Naive B cell (primary cell): ENCODE measurements around the gene MAP3K14. TPM values are rescaled to one million over a fixed set of nuclear protein-coding genes. Genes with fewer than 3 reads are reported as not detected.
A peak's percentile ranks its signal among the peaks of the same experiment; 100 is the strongest.

Experiments
- ATAC-seq, 2 donors: fragments of 150-1000 bp; cut with Tn5 transposase; 2 replicates each; pipeline ENCODE4 v1.10.0; 2021; ENCODE audit warnings: low read depth in 2 of 2, mild to moderate bottlenecking in 2 of 2, moderate library complexity in 2 of 2
- DNase-seq: peaks from one replicate; pipeline ENCODE4 v3.0.0; 2022
- H3K27ac Mint-ChIP-seq, 6 donors: one replicate each; pipeline ENCODE4 v1.8.0; 2020 to 2022; ENCODE audit warnings: mild to moderate bottlenecking in 6 of 6, mixed read lengths in 6 of 6, moderate library complexity in 5 of 6, inconsistent platforms in 2 of 6
- H3K27me3 Mint-ChIP-seq, 3 donors: one replicate each; pipeline ENCODE4 v1.8.0; 2021 to 2022; ENCODE audit warnings: mixed read lengths in 3 of 3, mild to moderate bottlenecking in 1 of 3
- H3K36me3 Mint-ChIP-seq, 2 donors: one replicate each; pipeline ENCODE4 v1.8.0; 2020 to 2022; ENCODE audit warnings: mixed read lengths in 2 of 2, inconsistent platforms in 1 of 2, mild to moderate bottlenecking in 1 of 2
- H3K4me1 Mint-ChIP-seq, 3 donors: one replicate each; pipeline ENCODE4 v1.8.0; 2020 to 2022; ENCODE audit warnings: mixed read lengths in 3 of 3, inconsistent platforms in 1 of 3, mild to moderate bottlenecking in 1 of 3, moderate library complexity in 1 of 3
- H3K4me3 Mint-ChIP-seq, 8 donors: one replicate each; pipeline ENCODE4 v1.8.0; 2020 to 2022; ENCODE audit warnings: mild to moderate bottlenecking in 8 of 8, mixed read lengths in 8 of 8, moderate library complexity in 8 of 8, inconsistent platforms in 2 of 8
- H3K9me3 Mint-ChIP-seq, 7 donors: one replicate each; pipeline ENCODE4 v1.8.0; 2020 to 2022; ENCODE audit warnings: mixed read lengths in 7 of 7, mild to moderate bottlenecking in 5 of 7, inconsistent platforms in 2 of 7, moderate library complexity in 1 of 7
- polyA plus RNA-seq, 6 donors: library from polyadenylated mRNA; unstranded; fragments of 300-500 nt; fragmentation: Illumina TruSeq; gene quantifications; one replicate each; pipeline ENCODE4 v1.2.3, GENCODE V29; 2021; ENCODE audit warnings: low read depth in 6 of 6

The MAP3K14 gene
- polyA plus RNA-seq, 6 donors from 2014 or later: 13.3 to 38.9 (median 19.1) TPM

DNA sequence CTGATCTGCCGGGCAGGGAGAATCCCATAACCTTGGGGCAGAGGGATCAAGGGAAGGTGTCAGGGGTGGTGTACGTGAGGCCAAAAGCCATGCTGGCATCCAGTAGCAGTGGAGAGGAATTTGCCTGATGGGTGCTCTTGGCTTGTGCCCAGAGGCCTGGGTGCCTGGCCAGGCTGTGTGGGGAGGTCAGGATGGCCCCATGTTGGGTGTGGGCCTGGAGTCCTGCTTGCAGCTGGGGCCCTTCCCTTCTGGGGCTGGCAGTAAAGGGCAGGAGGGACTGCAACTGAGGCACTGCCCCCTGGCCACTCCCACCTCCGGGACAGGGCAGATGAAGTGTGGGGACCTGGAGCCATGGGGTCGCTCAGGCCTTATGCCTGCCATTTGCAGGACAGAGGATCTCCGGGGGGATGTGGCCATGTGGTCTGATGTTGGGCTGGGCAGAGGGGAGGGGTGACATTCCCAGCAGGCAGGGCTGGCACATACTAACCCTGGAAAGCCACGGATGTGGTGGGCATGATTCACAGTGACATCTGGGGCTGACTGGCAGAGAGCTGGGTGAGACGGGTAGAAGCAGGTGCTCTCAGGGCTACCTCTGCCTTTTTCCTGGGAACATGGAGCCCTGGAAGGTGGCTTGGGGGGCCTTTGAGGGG lies 91.6 kb downstream of the MAP3K14 start:
- DNase-seq: no peak
- Mint-ChIP-seq H3K36me3 (peaks cover 0 to 7% of the 10 kb centered on the region in 2 donors), H3K4me3 (peak overlapping the region; percentile 96 to 99 (median 98)), H3K27ac (peak overlapping the region; percentile 99 to 100 (median 100)), H3K4me1 (peaks cover 76 to 91% (median 85%) of the 10 kb centered on the region in 3 donors), H3K9me3 (no peaks in the 10 kb centered on the region), H3K27me3 (no peaks in the 10 kb centered on the region)
- no peak for ATAC-seq

DNA sequence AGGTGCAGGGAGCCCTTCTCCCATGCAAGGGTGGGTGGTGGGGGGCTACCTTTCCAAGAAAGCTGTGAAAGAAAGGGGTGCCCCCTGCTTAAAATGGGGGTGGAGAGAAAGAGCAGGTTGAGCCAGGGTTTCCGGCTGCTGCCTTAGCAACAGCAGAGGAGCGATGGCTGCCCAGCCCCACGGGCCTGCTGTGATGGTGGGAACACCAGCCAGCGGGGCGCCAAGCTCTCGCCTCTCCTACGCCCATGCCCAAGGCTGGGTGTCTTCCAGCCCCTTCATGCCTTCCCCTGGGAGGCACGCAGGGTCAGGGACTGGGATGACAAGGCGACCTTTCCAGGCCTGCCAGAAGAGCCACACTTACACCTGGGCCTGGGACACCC lies 92.2 kb downstream of the MAP3K14 start:
- Mint-ChIP-seq H3K4me1 (peaks cover 78 to 90% (median 85%) of the 10 kb centered on the region in 3 donors), H3K27ac (peak overlapping the region; percentile 99 to 100 (median 100)), H3K36me3 (peaks cover 0 to 7% of the 10 kb centered on the region in 2 donors), H3K9me3 (no peaks in the 10 kb centered on the region), H3K4me3 (peak overlapping the region; percentile 96 to 99 (median 98)), H3K27me3 (no peaks in the 10 kb centered on the region)
- no peak for ATAC-seq
- no peak for DNase-seq

DNA sequence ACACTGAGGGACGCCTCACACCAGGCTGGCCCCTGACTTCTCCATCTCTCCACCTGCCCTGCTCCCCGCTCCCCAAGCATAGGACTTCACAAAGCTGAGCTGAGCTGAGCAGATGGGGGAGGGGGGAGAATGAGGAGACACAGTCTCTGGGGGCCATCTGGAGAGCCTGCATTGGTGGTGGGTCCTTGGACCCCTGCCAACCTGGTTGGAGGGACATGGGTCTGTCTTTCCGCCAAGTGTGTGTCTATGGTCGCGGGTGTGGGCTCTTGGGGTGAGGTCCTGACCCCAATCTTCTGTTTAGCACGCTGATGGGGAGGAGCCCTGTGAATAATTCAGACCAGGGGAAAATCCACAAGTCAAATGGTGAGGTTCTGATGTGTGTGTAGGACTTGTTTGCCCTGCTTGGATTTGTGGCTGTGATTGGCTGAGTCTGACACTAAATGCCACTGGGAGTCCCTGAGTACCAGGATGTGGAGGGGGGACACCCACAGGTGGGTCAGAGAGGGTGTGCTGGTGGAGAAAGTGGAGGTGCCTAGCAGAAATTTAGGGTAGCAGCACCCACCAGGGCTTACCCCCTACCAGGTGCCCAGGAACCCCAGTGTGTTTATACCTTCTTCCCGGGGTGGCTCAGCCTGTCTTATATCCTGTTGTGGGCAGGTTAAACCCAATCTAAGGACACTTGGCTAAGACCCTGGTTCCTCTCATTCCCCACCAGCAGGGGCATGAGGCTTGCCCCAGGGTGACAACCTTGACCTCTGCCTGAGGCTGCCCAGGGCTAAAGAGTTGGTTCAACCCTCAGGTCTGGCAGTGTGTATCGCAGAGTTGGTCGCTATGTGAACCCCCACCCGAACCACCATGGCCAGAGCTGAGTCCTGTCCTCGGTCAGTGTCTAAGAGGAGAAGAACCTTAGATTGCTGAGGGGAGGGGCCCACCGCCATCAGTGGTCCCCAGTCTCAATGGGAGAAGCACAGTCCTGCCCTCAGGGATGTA lies 93.0 kb downstream of the MAP3K14 start:
- Mint-ChIP-seq H3K36me3 (peaks cover 0 to 7% of the 10 kb centered on the region in 2 donors), H3K4me1 (peaks cover 75 to 90% (median 85%) of the 10 kb centered on the region in 3 donors), H3K4me3 (peak overlapping the region; percentile 96 to 99 (median 98)), H3K27ac (peak overlapping the region; percentile 98 to 100 (median 100)), H3K9me3 (no peaks in the 10 kb centered on the region), H3K27me3 (no peaks in the 10 kb centered on the region)
- DNase-seq (peak; percentile 52), ATAC-seq (peak; percentile 2 to 8)

- Mint-ChIP-seq H3K4me1 (peaks cover 71 to 85% (median 81%) of the 10 kb centered on the region in 3 donors), H3K36me3 (peaks cover 0 to 7% of the 10 kb centered on the region in 2 donors), H3K27me3 (no peaks in the 10 kb centered on the region), H3K27ac (peak overlapping the region; percentile 98 to 100 (median 100)), H3K4me3 (peak overlapping the region; percentile 96 to 99 (median 98)), H3K9me3 (no peaks in the 10 kb centered on the region)
- DNase-seq (no peak), ATAC-seq (no peak)
Measured at GRCh38 chr17:45222996-45223538, 93.8 kb downstream of the MAP3K14 start.

DNA sequence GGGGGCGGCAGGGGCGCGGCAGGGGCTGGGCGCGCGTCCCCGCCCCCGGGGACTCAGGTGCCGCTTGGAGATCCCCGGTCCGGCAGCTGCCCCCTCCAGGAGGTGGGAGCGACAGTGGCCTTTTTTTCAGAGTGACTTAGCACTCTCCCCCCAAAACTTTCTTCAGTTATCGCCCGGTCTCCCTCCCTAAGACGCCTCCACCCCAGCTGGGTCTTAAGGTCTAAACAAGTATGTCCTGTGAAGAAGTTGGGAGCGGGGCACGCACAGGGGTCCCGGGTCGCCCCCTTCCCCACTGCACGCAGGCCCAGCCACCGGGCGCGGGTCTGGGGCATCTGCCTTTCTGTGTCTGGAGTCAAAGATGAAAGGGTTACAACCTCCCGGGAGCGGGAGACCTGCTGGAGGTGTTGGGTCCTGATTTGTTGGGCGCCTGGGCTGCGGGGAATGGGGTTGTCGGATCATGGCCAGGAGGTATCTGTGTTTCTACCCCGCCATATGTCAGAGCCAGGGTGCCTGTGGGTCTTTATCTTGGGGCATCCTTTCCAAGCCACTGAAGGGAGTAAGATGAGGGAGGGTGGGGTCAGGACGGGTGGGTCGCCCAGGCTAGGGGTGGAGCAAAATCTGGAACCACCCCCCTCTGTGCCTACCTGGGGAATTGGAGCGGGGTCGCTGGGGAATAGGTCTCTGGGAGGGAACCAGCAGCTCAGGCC lies 94.4 kb downstream of the MAP3K14 start:
- ATAC-seq: peak in 1 of 2 donors; percentile 10
- Mint-ChIP-seq H3K36me3 (peaks cover 0 to 7% of the 10 kb centered on the region in 2 donors), H3K4me1 (peaks cover 67 to 78% (median 77%) of the 10 kb centered on the region in 3 donors), H3K27ac (peak overlapping the region; percentile 97 to 100 (median 100)), H3K4me3 (peak overlapping the region; percentile 96 to 99 (median 98)), H3K27me3 (no peaks in the 10 kb centered on the region), H3K9me3 (no peaks in the 10 kb centered on the region)
- DNase-seq: no peak

GRCh38 chr17:45222014-45222288 lies 94.9 kb downstream of the MAP3K14 start:
- Mint-ChIP-seq H3K9me3 (no peaks in the 10 kb centered on the region), H3K4me3 (peak overlapping the region in 4 of 8 donors; percentile 96 to 99 (median 98)), H3K4me1 (peaks cover 63 to 73% (median 72%) of the 10 kb centered on the region in 3 donors), H3K27me3 (no peaks in the 10 kb centered on the region), H3K27ac (peak overlapping the region in 1 of 6 donors; percentile 100), H3K36me3 (peaks cover 0 to 7% of the 10 kb centered on the region in 2 donors)
- ATAC-seq (no peak), DNase-seq (no peak)

- H3K36me3 Mint-ChIP-seq: peaks cover 4 to 7% of the 10 kb centered on the region in 2 donors
- DNase-seq: peak; percentile 83
- no peaks in the 10 kb centered on the region for H3K27me3 Mint-ChIP-seq
- peak within 1 kb of the TSS; percentile 96 to 99 (median 98) for H3K4me3 Mint-ChIP-seq
- peaks cover 57 to 67% (median 66%) of the 10 kb centered on the region in 3 donors for H3K4me1 Mint-ChIP-seq
- H3K9me3 Mint-ChIP-seq: no peaks in the 10 kb centered on the region
- peak within 1 kb of the TSS; percentile 97 to 100 (median 100) for H3K27ac Mint-ChIP-seq
- ATAC-seq: peak; percentile 46
Measured at GRCh38 chr17:45221081-45222013, 95.5 kb downstream of the MAP3K14 start, which contains the start of gene FMNL1. Gene FMNL1 (plus strand): TSS chr17:45221885. CDS start chr17:45222125, 240 bp downstream.

- no peak for DNase-seq
- peak overlapping the region; percentile 68 to 96 (median 88) for H3K4me3 Mint-ChIP-seq
- H3K36me3 Mint-ChIP-seq: peaks cover 5 to 7% of the 10 kb centered on the region in 2 donors
- peak overlapping the region; percentile 76 to 100 (median 89) for H3K27ac Mint-ChIP-seq
- ATAC-seq: no peak
- peaks cover 46 to 55% (median 53%) of the 10 kb centered on the region in 3 donors for H3K4me1 Mint-ChIP-seq
- H3K27me3 Mint-ChIP-seq: no peaks in the 10 kb centered on the region
- H3K9me3 Mint-ChIP-seq: no peaks in the 10 kb centered on the region
Measured at GRCh38 chr17:45220079-45220478, 96.7 kb downstream of the MAP3K14 start.

DNA sequence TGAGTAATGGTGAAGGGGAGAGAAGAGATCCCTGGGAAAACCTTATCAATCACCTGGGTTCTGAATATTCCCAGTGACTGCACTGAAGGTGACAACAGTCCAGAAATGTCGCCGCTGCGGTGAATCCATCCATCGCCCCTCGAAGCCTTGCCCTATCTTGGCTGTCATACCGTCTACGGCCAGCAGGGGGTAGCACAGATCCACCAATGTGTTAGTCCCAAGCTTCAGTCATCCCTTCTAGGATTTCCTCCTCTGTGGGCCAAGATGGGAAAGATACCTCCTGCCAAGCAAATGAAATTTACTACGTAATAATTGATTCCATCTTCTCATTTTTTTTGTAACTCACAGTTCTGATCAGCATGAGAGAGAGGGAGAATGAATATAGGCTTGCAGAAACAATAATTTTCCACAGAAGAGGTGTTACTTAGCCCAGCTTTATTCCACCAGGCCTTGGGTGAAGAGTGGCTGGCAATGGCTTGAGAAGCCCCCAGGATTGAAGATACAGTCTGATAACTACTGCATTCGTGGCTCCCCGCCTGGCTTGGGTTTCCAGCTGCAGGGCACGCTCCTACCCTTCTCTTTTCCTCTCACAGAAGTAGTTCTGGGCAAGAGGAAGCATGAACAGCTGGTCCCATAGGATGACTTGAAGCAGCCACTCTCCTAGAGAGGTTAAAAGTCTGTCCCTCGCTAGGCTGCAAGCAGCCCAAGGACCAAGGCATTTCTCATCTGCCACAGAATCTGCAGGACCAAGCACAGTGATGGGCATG lies 97.7 kb downstream of the MAP3K14 start:
- peak; percentile 4 to 14 for ATAC-seq
- peak; percentile 82 for DNase-seq
- no peaks in the 10 kb centered on the region for H3K27me3 Mint-ChIP-seq
- H3K4me1 Mint-ChIP-seq: peaks cover 37 to 45% (median 43%) of the 10 kb centered on the region in 3 donors
- H3K9me3 Mint-ChIP-seq: no peaks in the 10 kb centered on the region
- peak overlapping the region in 6 of 8 donors; percentile 19 to 93 (median 66) for H3K4me3 Mint-ChIP-seq
- peaks cover 5 to 6% of the 10 kb centered on the region in 2 donors for H3K36me3 Mint-ChIP-seq
- H3K27ac Mint-ChIP-seq: peak overlapping the region; percentile 52 to 100 (median 84)
